Stimulated activated naive B cell treated with anti-CD40 and anti-IgM and Interleukin-4, amounts not matched to agents 10 μg/mL and 1 μg/mL and 100 μg/mL, for 72 hours (primary cell): Measurements from ENCODE around the gene TBX1.

Source experiments
- ATAC-seq, 2 donors: fragments of 150-1000 bp; cut with Tn5 transposase; replicated peaks; 2 replicates each; pipeline ENCODE4 v1.10.0; 2021; ENCODE audit warnings: moderate library complexity in 1 of 2
- DNase-seq: peaks from one replicate; pipeline ENCODE4 v3.0.0; 2021
- H3K27ac Mint-ChIP-seq: one replicate; pipeline ENCODE4 v1.8.0; 2022; ENCODE audit warnings: mild to moderate bottlenecking, mixed read lengths
- H3K27me3 Mint-ChIP-seq, 2 donors: one replicate each; pipeline ENCODE4 v1.8.0; 2022; ENCODE audit warnings: mixed read lengths in 2 of 2
- H3K36me3 Mint-ChIP-seq, 2 donors: one replicate each; pipeline ENCODE4 v1.8.0; 2022; ENCODE audit warnings: mixed read lengths in 2 of 2, mild to moderate bottlenecking in 1 of 2
- H3K4me1 Mint-ChIP-seq, 2 donors: one replicate each; pipeline ENCODE4 v1.8.0; 2022; ENCODE audit warnings: mixed read lengths in 2 of 2, mild to moderate bottlenecking in 1 of 2
- H3K4me3 Mint-ChIP-seq, 2 donors: one replicate each; pipeline ENCODE4 v1.8.0; 2022; ENCODE audit warnings: mild to moderate bottlenecking in 2 of 2, mixed read lengths in 2 of 2, moderate library complexity in 1 of 2
- H3K9me3 Mint-ChIP-seq, 2 donors: one replicate each; pipeline ENCODE4 v1.8.0; 2022; ENCODE audit warnings: mixed read lengths in 2 of 2, mild to moderate bottlenecking in 1 of 2

The TBX1 gene

GRCh38 chr22:19793161-19793560 lies 32.6 kb downstream of the TBX1 start:
- peaks cover 72 to 92% of the 10 kb centered on the region in 2 donors for H3K36me3 Mint-ChIP-seq
- peaks cover 21 to 27% of the 10 kb centered on the region in 2 donors for H3K9me3 Mint-ChIP-seq
- no peak for DNase-seq
- no peak overlapping the region for H3K4me3 Mint-ChIP-seq
- no peak for ATAC-seq
- H3K4me1 Mint-ChIP-seq: no peaks in the 10 kb centered on the region
- H3K27me3 Mint-ChIP-seq: no peaks in the 10 kb centered on the region
- no peak overlapping the region for H3K27ac Mint-ChIP-seq

GRCh38 chr22:19793661-19794310 lies 33.2 kb downstream of the TBX1 start:
- Mint-ChIP-seq H3K36me3 (peaks cover 67 to 89% of the 10 kb centered on the region in 2 donors), H3K9me3 (peaks cover 21 to 27% of the 10 kb centered on the region in 2 donors), H3K4me3 (no peak overlapping the region), H3K27ac (no peak overlapping the region), H3K27me3 (no peaks in the 10 kb centered on the region), H3K4me1 (no peaks in the 10 kb centered on the region)
- no peak for DNase-seq
- ATAC-seq: no peak

DNA sequence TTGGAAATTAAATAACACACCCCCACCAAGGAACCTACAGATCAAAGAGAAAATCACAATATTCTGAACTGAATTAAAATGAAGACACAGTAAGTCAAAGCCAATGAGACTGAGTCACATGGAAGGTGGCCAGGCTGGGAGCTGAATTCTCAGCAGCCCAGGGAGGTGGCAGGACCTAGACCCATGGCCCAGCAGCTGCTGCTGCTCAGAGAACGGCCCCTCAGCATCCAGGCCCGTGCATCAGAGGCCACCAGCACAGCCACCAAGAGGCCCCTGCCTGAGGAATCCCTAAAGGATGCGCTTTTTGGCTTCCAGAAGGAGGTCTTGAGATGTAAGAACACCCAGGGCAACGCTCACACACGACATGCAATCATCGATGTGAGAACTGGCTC lies 35.0 kb downstream of the TBX1 start:
- ATAC-seq (no peak), DNase-seq (no peak)
- no peaks in the 10 kb centered on the region for H3K4me1 Mint-ChIP-seq
- peaks cover 21 to 23% of the 10 kb centered on the region in 2 donors for H3K9me3 Mint-ChIP-seq
- H3K4me3 Mint-ChIP-seq: no peak overlapping the region
- no peak overlapping the region for H3K27ac Mint-ChIP-seq
- no peaks in the 10 kb centered on the region for H3K27me3 Mint-ChIP-seq
- peaks cover 56 to 76% of the 10 kb centered on the region in 2 donors for H3K36me3 Mint-ChIP-seq

DNA sequence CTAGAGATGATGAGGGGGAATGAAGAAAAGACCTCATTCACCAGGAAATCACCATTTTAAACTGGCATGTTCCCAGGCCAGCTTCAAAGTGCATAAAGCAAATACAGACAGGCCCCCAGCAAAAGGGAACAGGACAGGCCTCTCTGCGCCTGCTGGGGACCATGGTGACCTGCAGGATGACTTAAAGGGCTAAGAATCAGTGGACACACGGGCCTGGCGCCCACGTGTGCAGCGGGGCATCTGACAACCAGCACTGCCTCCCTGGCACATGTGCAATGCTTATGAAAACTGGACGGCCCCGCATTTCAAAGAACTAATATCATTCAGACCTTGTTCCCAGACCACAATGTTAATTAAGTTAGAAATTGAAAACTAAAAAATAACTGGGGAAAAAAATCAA lies 35.6 kb downstream of the TBX1 start:
- no peak for ATAC-seq
- peaks cover 21 to 23% of the 10 kb centered on the region in 2 donors for H3K9me3 Mint-ChIP-seq
- H3K4me1 Mint-ChIP-seq: no peaks in the 10 kb centered on the region

GRCh38 chr22:19797086-19798002 lies 36.8 kb downstream of the TBX1 start:
- no peak for ATAC-seq
- Mint-ChIP-seq H3K27me3 (no peaks in the 10 kb centered on the region), H3K36me3 (peaks cover 47 to 69% of the 10 kb centered on the region in 2 donors), H3K27ac (no peak overlapping the region), H3K9me3 (peaks cover 13 to 16% of the 10 kb centered on the region in 2 donors), H3K4me1 (no peaks in the 10 kb centered on the region), H3K4me3 (no peak overlapping the region)
- no peak for DNase-seq

More for the DNA sequence above, 35.6 kb downstream of the TBX1 start:
- peaks cover 51 to 71% of the 10 kb centered on the region in 2 donors for H3K36me3 Mint-ChIP-seq
- no peaks in the 10 kb centered on the region for H3K27me3 Mint-ChIP-seq
- no peak overlapping the region for H3K4me3 Mint-ChIP-seq
- no peak overlapping the region for H3K27ac Mint-ChIP-seq
- DNase-seq: no peak

DNA sequence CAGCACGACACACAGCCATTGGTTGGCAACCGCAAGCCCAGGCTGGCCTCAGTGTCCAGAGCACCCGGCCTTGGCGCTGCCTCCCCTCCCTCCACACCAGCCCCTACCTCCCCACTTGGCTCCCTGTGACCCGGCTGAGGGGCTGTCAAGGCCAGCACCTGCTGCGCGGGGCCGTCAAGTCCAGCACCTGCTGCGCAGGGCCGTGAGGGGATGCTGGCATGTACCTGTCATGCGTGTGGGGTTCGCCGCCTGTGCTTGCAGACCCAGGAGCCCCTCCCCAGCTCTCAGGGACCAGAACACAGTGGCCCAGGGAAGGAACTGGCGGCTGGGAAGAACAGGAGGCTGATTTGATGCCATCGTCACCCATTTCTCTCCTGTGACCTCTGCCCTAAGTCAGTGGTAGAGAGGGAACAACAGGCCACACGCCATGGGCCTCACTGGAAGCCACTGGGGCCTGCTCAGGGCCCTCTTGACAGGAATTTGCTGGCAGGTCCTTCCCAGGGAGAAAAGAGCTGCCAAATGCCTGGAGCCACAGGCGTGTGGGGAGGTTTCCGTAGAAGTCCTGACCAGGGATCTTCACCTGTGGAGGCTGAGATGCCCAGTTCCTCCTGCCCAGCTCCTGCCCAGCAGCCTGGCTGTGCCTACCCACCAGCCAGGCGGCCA lies 37.6 kb downstream of the TBX1 start:
- no peak overlapping the region for H3K27ac Mint-ChIP-seq
- no peak for DNase-seq

GRCh38 chr22:19798891-19799293 lies 38.3 kb downstream of the TBX1 start:
- peaks cover 6% of the 10 kb centered on the region in 2 donors for H3K9me3 Mint-ChIP-seq
- H3K4me1 Mint-ChIP-seq: no peaks in the 10 kb centered on the region
- DNase-seq: no peak
- H3K27ac Mint-ChIP-seq: no peak overlapping the region
- H3K36me3 Mint-ChIP-seq: peaks cover 46 to 68% of the 10 kb centered on the region in 2 donors
- no peak overlapping the region for H3K4me3 Mint-ChIP-seq
- no peak for ATAC-seq
- H3K27me3 Mint-ChIP-seq: no peaks in the 10 kb centered on the region

More for the DNA sequence above, 37.6 kb downstream of the TBX1 start:
- Mint-ChIP-seq H3K4me1 (no peaks in the 10 kb centered on the region), H3K9me3 (peaks cover 9 to 11% of the 10 kb centered on the region in 2 donors), H3K27me3 (no peaks in the 10 kb centered on the region), H3K4me3 (no peak overlapping the region), H3K36me3 (peaks cover 49 to 71% of the 10 kb centered on the region in 2 donors)
- no peak for ATAC-seq

DNA sequence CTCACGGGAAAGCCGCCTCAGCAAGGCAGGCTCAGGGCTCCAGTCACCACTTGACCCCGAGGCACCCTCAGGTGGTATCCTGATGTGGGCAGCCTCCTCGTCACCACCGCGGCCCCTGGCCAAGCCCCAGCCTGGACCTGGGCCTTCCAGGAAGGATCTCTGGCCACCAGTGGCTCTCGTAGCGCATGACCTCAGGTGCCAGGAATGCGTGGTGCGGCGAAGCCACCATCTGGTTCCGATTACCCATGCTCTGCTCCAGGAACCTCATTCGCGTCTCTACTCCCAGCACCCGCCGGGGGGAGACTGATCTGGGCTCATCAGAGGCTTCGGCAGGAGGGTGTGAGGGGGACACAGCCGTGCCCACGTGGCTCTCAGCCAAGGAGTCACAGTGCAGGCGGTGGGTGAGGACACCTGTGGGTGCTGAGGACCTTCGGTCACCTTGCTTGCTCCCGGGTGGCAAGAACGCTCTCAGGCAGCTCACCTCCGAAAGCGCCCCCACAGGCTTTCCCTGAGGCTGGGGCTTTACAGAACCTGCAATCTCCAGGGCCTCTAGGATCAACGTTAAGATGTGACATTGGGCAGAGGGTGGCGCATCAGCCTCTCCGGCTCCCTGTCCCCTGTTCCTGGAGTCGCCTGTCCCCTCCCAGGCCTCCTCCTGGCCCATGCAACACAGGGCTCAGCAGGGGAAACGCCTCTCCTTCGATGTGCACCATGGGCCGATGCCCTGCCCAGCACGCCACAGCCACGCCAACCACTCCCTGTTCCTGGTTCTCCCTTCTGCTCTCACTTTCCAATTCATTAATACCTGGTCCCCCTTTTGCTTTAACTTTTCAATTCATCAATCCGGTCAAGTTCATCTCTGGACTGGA lies 39.0 kb downstream of the TBX1 start:
- Mint-ChIP-seq H3K9me3 (no peaks in the 10 kb centered on the region), H3K27me3 (no peaks in the 10 kb centered on the region), H3K36me3 (peaks cover 39 to 62% of the 10 kb centered on the region in 2 donors), H3K4me3 (no peak overlapping the region), H3K27ac (no peak overlapping the region), H3K4me1 (no peaks in the 10 kb centered on the region)
- ATAC-seq (no peak), DNase-seq (no peak)

DNA sequence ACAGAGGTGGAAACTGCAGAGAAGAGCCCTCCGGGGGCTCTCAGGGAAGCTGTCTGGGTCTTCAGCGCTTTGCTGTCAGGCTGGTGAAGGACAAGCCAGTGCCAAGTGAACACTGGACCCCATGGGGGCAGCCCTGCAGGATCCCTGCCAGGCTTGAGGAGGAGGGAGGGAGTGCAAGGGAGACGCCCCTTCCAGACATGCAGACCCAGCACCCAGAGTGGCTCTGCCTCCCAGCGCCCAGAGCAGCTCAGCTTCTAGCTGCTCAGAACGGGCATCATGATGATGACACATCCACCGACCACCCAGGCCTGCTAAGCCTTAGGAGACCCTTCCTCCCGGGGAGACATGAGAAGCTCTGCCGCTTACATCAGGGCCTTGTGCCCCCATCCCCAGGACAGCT lies 39.7 kb downstream of the TBX1 start:
- H3K27me3 Mint-ChIP-seq: no peaks in the 10 kb centered on the region
- H3K27ac Mint-ChIP-seq: no peak overlapping the region
- no peak for DNase-seq
- H3K4me1 Mint-ChIP-seq: no peaks in the 10 kb centered on the region
- ATAC-seq: no peak
- H3K9me3 Mint-ChIP-seq: no peaks in the 10 kb centered on the region
- peaks cover 38 to 60% of the 10 kb centered on the region in 2 donors for H3K36me3 Mint-ChIP-seq
- H3K4me3 Mint-ChIP-seq: no peak overlapping the region

- no peaks in the 10 kb centered on the region for H3K9me3 Mint-ChIP-seq
- H3K36me3 Mint-ChIP-seq: peaks cover 38 to 56% of the 10 kb centered on the region in 2 donors
- ATAC-seq: no peak
- H3K4me3 Mint-ChIP-seq: no peak overlapping the region
- H3K27me3 Mint-ChIP-seq: no peaks in the 10 kb centered on the region
- H3K4me1 Mint-ChIP-seq: no peaks in the 10 kb centered on the region
- no peak overlapping the region for H3K27ac Mint-ChIP-seq
- DNase-seq: no peak
These were observed 40.2 kb downstream of the TBX1 start for GRCh38 chr22:19800761-19801244.

DNA sequence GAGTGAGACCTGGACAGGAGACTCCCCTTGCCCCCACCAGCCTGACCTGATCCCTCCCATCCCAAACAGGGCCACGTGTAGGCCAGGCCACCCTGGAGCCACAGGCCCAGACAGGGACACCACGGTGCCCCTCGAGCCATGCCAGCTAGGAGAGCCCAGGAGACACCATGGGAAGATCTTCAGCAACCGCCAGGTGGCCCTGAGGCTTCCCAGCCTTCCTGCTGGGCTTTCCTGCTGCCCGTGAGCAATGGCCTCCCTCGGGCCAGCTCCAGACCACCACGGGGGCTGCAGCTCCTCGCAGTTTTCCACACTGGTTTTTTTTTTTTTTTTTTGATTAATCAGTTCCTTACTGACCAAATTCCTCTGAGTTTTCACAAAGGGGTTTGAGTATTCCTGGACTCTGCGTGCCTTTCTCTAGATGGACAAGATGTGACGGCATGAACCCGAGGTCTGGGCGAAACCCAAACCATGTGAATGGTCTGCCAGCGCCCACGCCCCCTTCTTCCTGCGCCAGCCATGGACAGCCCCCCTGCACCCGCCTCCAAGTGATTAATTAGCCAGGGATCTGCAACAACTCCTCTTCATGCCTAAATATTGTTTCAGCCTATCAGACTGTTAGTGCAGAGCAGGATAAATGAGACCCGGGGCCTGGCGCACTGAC lies 40.9 kb downstream of the TBX1 start:
- ATAC-seq (no peak), DNase-seq (no peak)
- H3K4me1 Mint-ChIP-seq: no peaks in the 10 kb centered on the region
- peaks cover 39 to 54% of the 10 kb centered on the region in 2 donors for H3K36me3 Mint-ChIP-seq
- H3K4me3 Mint-ChIP-seq: no peak overlapping the region
- no peak overlapping the region for H3K27ac Mint-ChIP-seq
- no peaks in the 10 kb centered on the region for H3K27me3 Mint-ChIP-seq
- H3K9me3 Mint-ChIP-seq: no peaks in the 10 kb centered on the region

GRCh38 chr22:19802001-19802893 lies 41.7 kb downstream of the TBX1 start:
- no peaks in the 10 kb centered on the region for H3K27me3 Mint-ChIP-seq
- no peaks in the 10 kb centered on the region for H3K9me3 Mint-ChIP-seq
- H3K4me1 Mint-ChIP-seq: no peaks in the 10 kb centered on the region
- no peak overlapping the region for H3K4me3 Mint-ChIP-seq
- ATAC-seq: no peak
- no peak for DNase-seq
- no peak overlapping the region for H3K27ac Mint-ChIP-seq
- H3K36me3 Mint-ChIP-seq: peaks cover 36 to 57% of the 10 kb centered on the region in 2 donors
